HTR-8/SVneo (cell line): ENCODE data around the gene RNU6-9.
"Not testable (repeated sequence)": the region's sequence is repeated elsewhere in the genome, so short reads cannot be mapped to it uniquely, and the experiment has no call there.

ENCODE experiments used
- DNase-seq: peaks from one replicate; pipeline ENCODE4 v3.0.0; 2011; ENCODE audit warnings: low spot score, mixed read lengths; ENCODE audit not compliant: insufficient read length
- FAIRE-seq: peaks from 2 replicates; lab custom pipeline; 2011; peaks lifted over from hg19 to GRCh38; lab: Jason Lieb, UNC

RNU6-9 gene

DNA sequence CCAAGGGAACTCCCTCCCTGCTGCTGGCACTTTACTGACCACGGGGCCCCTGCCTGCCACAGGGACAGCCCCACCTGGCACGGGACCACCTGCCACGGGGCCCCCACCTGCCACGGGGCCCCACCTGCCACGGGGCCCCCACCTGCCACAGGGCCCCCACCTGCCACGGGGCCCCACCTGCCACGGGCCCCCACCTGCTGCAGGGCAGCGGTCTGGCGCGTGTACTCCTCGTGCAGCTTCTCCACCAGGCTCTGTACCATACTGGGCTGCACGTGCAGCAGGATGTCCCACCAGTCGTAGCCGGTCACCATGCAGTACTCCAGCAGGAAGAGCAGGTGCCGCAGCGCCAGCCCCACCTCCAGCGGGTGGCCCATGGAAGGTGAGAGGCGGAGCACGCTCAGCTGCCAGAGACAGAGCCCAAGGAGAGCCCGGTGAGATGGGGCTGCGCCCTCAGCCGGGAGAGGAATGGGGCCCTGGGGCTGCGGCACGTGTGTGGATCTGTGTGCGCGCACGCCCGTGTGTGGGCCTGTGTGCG, 16.4 kb upstream of the RNU6-9 start:
- FAIRE-seq (no peak), DNase-seq (no peak)

DNA sequence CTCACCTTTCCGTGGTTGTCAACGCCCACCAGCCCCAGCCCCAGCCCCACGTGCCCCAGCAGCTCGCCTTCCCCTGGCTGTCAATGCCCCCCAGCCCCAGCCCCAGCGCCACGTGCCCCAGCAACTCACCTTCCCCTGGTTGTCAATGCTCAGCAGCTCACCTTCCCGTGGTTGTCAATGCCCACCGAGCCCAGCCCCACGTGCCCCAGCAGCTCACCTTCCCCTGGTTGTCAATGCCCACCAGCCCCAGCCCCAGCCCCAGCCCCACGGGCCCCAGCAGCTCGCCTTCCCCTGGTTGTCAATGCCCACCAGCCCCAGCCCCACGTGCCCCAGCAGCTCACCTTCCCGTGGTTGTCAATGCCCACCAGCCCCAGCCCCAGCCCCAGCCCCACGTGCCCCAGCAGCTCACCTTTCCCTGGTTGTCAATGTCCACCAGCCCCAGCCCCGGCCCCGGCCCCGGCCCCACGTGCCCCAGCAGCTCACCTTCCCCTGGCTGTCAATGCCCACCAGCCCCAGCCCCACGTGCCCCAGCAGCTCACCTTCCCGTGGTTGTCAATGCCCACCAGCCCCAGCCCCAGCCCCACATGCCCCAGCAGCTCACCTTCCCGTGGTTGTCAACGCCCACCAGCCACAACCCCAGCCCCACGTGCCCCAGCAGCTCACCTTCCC, 15.2 kb upstream of the RNU6-9 start:
- peak; percentile 70 for FAIRE-seq
- not testable (repeated sequence) for DNase-seq

DNA sequence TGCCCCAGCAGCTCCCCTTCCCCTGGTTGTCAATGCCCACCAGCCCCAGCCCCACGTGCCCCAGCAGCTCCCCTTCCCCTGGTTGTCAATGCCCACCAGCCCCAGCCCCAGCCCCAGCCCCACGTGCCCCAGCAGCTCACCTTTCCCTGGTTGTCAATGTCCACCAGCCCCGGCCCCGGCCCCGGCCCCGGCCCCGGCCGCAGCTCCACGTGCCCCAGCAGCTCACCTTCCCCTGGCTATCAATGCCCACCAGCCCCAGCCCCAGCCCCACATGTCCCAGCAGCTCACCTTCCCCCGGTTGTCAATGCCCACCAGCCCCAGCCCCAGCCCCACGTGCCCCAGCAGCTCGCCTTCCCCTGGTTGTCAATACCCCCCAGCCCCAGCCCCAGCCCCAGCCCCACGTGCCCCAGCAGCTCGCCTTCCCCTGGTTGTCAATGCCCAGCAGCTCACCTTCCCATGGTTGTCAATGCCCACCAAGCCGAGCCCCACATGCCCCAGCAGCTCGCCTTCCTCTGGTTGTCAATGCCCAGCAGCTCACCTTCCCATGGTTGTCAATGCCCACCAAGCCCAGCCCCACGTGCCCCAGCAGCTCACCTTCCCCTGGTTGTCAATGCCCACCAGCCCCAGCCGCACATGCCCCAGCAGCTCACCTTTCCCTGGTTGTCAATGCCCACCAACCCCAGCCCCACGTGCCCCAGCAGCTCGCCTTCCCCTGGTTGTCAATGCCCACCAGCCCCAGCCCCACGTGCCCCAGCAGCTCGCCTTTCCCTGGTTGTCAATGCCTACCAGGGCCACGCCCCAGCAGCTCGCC, 14.3 kb upstream of the RNU6-9 start:
- FAIRE-seq, DNase-seq: not testable (repeated sequence)

DNA sequence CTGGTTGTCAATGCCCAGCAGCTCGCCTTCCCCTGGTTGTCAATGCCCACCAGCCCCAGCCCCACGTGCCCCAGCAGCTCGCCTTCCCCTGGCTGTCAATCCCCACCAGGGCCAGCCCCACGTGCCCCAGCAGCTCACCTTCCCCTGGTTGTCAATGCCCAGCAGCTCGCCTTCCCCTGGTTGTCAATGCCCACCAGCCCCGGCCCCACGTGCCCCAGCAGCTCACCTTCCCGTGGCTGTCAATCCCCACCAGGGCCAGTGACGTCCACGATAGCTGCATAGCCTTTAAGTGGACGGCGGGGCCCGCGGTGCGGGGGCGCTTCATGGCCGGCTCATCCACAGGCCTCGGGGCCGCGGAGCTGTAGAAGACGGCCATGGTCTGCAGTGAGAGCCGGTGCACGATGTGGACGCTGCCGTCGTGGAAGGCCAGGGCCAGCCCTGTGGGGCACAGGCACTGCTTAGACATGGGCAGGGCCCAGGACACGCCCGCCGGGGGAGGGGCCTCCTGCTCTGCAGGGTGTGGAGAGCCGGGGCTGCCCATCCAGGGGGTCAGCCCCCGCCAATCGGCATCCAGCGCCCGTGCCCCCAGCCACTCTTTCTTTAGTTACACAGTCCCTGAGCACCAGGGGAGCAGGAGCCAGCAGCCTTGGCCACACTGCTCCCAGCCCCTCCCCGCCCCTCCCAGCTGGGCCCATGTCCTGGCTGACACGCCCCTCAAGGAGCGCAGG, 13.4 kb upstream of the RNU6-9 start:
- peak; percentile 33 for FAIRE-seq
- no peak for DNase-seq

DNA sequence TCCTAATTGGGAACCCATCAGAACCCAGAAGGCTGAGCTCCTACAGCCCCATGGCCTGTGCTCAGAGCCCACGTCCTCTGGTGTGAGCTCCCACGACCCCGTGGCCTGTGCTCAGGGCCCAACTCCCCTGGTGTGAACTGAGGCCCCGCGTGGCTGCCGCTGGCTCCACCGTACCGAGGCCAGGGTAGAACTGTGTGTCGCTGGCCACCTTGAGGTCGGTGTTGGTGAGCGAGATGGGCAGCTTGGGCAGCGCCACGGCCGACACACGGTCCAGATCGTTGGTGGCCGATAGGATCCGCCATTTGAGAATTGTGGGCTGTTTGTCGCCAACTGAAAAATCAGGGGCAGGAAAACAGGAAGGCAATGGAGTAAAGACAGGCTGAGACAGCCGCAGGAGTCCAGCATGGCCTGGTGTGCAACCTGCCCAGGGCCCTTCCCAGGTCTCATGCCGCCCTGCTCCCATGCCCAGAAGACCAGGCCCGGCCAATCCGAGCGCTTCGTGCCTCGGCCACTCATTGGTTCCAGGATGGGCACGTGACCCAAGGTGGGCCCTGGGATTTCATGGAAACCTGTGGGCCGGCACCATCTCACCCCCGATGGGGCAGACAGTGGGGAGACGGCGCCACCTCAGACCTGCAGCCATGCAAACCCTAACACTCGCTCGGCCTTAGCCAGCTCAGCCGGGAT, 11.8 kb upstream of the RNU6-9 start:
- FAIRE-seq, result no peak
- no peak for DNase-seq

DNA sequence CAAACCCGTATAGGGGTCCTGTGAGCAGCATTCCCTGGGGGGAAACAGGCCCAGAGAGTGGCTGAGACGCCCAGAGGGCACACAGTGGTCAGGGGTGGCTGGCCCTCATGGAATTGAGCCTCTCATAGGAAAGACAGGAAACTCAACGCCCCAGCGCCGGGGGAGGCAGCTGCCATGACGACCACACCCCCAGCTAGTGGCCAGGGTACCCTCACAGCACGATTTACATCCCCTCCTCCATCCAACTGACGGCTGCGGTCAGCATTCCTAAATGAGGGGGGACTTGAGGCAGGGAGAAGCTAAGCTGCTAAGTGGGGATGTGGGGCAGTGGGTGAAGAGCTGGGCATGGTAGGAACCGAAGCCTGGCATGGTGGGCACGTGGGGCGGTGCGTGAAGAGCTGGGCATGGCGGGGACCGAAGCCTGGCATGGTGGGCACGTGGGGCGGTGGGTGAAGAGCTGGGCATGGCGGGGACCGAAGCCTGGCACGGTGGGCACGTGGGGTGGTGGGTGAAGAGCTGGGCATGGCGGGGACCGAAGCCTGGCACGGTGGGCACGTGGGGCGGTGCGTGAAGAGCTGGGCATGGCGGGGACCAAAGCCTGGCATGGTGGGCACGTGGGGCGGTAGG, 10.3 kb upstream of the RNU6-9 start:
- DNase-seq (no peak), FAIRE-seq (no peak)

DNA sequence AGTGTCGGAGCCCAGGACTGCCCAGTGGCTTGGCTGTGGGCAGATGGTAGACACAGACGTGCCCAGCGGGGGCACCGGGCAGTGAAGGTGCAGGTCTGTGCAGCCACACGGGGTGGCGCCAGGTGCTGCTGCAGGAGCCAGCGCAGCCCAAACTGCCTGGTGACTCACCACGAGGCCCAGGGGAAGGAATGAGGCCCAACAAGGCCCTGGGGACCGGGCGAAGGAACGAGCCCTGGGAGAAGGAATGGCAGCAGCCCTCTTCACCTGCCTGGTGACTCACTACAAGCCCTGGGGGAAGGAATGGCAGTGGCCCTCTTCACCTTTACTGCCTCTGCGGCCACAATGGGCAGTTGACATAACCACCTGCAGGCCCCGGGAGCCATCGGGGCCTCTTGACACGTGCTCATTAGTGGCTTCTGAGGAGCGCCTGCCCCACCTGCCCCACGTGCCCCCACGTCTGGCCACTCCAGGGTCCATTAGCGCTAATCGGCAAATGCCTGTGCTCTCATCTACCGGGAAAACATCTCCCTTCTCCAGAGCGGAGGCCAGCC, 9.5 kb upstream of the RNU6-9 start:
- FAIRE-seq, result no peak
- DNase-seq, result no peak

DNA sequence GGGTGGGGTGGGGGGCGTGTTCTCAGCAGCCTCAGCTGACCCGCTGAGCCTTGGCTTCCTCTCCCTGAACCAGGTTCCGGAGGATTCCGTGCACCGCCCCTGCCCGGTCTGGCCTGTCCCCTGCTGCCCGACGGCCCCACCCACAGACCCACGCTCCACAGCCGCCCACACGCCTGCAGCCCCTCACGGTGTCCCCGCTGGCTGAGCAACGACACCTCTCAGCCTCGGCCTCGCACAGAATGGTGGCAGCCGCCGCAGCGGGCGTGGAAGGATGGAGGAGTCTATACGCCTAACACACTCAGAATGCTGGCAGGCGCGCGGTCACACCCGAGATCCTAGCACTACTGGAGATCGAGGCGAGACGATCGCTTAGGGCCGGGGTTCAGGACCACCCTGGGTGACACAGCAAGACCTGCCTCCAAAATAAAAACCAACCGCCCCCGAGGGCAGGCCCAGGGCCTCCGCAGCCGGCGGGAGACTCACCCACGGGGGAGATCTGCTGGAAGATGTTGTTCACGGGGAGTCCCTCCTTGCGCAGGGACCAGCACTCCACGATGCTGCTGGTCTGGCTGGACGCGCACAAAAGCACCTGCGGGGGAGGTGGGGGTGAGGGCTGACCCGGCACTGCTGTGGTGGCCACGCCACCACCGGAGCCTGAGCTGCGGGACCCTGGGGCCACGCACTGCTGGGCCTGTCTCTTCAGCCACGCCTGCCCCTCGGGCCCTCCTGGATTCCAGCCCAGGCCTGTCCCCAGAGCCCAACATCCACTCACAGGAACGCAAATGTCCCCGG, 8.7 kb upstream of the RNU6-9 start:
- DNase-seq, result no peak
- FAIRE-seq, result no peak

DNA sequence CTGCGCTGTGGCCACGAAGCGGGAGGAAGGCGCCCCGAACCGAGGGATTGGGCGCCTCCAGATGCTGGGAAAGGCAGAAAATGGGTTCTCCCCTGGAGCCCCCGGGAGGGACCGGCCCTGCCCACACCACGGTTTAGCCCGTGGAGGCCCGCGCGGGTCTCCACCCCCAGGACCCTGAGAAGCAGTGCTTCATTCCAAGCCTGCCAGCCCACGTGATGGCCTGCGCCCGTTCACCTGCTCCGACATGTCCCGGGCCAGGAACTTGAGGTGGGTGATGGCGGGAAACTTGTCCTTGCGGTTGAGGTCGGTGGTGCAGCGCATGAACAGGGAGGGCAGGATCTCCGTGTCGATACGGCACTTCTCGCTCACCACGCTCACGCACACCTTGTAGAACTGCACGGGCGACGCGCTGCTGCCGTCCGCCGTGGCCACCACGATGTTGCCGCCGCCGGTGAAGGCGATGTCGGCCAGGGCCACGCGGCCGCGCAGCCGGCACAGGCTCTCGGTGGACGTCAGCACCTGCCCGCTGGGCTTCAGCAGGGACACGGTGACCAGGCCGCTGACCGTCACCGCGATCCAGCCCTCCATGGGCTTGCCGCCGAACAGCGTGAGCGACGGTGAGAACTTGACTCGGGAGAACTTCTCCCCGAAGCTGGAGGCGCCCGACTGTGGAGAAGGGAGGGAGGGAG, 7.6 kb upstream of the RNU6-9 start:
- FAIRE-seq (no peak), DNase-seq (no peak)

DNA sequence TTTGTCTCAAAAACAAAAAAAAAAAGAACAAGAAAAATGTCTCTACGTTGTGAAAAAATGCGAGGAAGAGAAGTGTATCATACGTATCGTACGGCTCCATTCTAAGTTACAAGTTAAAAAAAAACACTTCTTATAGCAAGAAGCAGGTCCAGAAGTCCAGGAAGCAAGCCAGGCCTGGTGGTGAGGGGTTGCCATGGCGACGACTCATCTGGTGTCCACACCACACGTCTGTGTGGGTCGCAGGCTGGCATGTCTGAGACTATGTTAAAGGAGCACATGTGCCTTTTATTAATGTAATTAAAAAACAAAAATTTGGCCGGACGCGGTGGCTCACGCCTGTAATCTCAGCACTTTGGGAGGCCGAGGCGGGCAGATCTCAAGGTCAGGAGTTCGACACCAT, 6.2 kb upstream of the RNU6-9 start:
- DNase-seq, result no peak
- no peak for FAIRE-seq

DNA sequence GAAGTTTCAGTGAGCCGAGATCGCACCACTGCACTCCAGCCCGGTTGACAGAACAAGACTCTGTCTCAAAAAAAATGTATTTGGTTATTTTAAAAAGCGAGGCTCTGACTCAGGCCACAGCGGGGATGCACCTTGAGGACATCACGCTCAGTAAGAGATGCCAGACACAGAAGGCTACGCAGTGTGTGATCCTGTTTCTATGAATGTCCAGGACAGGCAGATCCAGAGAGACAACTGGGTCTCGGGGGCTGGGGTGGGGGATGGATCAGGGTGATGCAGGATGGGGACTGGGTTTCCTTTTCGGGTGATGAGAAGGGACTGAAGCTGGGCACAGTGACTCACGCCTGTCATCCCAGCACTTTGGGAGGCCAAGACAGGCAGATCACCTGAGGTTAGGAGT, 5.7 kb upstream of the RNU6-9 start:
- FAIRE-seq (no peak), DNase-seq (no peak)

DNA sequence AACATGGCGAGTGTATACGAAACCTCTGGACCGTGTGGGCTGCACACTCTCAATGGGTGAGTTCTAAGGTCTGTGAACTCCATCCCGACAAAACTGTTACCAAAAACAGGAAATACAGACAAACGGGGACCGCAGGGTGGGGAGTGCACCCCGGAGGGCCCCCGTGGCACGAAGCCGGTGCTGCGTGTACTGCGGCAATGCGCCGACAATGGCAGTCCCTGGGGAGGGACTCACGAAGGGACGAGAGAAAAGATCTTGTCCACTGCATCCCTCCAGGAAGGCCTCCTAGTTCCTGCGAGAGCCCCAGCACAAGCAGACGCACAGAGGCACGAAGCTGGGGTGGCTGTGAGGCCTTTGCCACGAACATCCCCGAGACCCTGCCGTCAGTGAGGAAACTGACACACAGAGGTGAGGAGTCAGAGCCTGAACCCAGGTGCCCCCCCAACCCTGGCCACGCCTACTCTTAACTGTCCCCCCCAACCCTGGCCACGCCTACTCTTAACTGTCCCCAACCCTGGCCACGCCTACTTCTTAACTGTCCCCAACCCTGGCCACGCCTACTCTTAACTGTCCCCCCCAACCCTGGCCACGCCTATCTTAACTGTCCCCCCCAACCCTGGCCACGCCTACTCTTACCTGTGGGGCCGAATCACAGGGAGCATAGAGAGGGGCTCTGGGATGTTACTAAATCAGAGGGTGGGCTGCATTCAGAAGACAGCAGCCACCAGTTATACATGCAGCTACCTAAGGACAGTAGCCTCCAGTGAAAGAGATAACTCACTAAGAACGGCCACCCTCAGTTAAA, 4.5 kb upstream of the RNU6-9 start:
- FAIRE-seq (no peak), DNase-seq (no peak)

DNA sequence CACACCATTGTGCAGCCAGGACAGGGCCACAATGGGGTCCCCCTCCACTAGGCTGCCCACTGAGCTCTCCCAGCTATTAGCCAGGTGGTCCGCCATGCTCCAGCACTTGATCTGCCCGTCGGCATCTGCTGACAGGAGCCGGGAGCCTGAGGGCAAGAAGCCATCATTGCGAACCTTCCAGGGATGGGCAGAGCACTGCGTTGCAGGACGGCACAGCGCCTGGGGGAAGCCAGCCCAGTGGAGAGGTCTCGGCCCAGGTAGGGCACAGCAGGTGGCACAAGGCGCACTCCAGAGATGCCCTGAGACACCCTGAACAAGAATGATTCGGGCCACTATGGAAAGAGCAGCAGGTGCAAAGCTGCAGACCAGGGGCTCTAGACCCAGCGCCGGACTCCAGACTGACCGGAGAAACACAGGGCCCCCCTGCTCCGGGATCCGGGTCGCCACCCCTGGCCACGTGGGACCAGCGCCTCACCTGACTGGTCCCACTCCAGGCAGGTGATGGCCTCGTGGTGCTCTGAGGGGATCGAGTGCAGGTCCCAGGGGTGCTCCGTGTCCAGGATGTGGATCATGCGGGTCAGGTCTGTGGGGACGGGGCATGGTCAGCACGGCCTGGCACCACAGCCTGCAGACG, 3.5 kb upstream of the RNU6-9 start:
- DNase-seq (no peak), FAIRE-seq (no peak)

DNA sequence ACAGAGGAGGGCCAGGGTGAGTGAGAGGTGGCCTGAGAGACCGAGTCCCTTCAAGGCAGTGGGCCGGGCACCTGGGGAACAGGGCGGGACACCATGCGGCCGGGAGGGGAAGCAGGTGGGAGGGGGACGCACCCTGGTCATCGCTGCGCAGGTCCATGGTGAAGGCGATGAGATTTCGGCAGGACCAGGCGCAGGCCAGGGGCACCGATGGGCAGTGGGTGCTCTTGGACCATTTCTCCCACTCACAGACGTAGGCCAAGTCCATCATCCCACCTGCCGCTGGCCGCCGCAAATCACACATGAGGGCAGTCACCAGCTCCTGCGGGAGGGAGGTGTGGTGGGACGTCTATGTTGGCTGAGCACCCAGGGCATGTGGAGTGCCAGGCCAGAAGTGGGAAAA, 2.5 kb upstream of the RNU6-9 start:
- FAIRE-seq, result no peak
- DNase-seq, result no peak

DNA sequence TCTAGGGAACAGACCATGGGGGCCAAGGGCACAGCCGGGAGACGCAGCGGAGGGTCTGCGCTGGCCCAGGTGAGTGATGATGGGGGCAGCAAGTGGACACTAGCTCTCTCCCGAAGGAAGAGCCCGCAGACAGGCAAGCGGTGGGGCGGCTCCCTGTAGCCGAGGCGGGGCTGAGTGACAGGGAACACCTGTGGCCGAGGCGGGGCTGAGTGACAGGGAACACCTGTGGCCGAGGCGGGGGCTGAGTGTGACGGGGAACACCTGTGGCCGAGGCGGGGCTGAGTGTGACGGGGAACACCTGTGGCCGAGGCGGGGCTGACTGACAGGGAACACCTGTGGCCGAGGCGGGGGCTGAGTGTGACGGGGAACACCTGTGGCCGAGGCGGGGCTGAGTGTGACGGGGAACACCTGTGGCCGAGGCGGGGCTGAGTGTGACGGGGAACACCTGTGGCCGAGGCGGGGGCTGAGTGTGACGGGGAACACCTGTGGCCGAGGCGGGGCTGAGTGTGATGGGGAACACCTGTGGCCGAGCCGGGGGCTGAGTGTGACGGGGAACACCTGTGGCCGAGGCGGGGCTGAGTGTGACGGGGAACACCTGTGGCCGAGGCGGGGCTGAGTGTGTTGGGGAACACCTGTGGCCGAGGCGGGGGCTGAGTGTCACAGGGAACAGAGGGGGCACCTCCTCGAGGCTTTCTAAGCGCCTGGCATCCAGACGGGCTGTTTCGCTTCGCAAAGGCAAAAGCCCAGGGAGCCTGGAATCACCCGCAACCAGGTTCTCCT, 1.7 kb upstream of the RNU6-9 start:
- not testable (repeated sequence) for FAIRE-seq

DNA sequence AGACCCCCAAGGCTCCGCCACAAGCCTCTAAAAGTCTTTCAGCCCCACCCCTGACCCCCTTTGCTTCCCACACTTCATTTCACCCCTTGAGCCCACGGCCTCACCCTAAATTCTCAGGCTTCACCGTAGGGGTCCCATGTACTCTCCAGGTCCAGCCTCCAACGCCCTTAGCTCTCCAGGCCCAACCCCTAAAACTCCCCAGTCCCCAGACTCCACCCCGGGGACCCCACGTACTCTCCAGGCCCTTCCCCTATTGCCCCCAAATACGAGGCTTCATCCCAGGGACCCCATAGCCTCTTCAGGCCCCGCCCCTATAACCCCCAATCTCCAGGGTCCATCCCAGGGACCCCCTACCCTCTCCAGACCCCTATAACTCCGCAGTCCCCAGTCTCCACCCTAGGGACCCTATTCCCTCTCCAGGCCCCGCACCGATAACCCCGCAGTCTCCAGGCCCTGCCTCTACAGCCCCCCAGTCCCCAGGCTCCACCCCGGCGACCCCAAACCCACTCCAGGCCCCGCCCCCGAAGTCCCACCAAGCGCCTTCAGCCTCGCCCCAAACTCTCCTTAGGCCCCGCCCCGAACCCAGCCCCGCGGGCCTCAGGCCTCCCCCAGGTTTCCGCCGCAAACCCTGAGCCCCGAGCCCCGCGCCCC, 916 bp upstream of the RNU6-9 start:
- FAIRE-seq (no peak), DNase-seq (no peak)

More for the DNA sequence above, 1.7 kb upstream of the RNU6-9 start:
- DNase-seq, result not testable (repeated sequence)
